DND-41 (cell line): ENCODE measurements around the gene MAN1A1.

Experiments
- CTCF ChIP-seq: IDR thresholded peaks from 2 replicates; pipeline ENCODE4 v1.5.1; 2012; ENCODE audit warnings: borderline replicate concordance, low read length, moderate library complexity, mild to moderate bottlenecking; ENCODE audit not compliant: poor library complexity, severe bottlenecking; ENCODE audit errors: extremely low read depth
- EZH2 ChIP-seq: IDR thresholded peaks from 3 replicates; pipeline ENCODE4 v1.6.1; 2012; ENCODE audit warnings: borderline replicate concordance, low read depth, mild to moderate bottlenecking, moderate library complexity, low read length, inconsistent platforms; ENCODE audit not compliant: severe bottlenecking

DNA sequence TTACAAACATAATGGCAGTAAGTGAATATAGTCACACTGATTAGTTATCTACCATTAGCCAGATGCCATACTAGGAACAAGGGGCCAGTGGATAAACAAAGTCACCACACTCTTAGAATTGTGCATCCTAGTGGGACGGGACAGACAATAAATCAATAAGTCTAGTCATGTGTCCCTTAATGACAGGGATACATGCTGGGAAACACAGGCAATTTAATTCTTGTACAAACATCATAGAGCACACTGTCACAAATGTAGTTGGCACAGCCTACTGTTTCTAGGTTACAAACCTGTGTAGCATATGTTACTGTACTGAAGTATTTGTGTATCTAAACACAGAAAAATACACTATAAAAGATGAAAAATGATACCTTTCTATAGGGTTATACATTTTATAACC is 148.1 kb downstream of the MAN1A1 start:
- TF ChIP-seq CTCF (no peak), EZH2 (no peak)
